GM21717 (cell line): ENCODE measurements around the gene U2AF1L4.
"Not testable (repeated sequence)": the region's sequence is repeated elsewhere in the genome, so short reads cannot be mapped to it uniquely, and the experiment has no call there.

Experiments
- ATAC-seq: cut with Tn5 transposase; IDR thresholded peaks from one replicate; pipeline ENCODE4 v1.9.1; 2021; ENCODE audit warnings: mild to moderate bottlenecking, moderate library complexity; ENCODE audit not compliant: unreplicated experiment

U2AF1L4 gene

GRCh38 chr19:35727956-35728706 is 17.1 kb downstream of the U2AF1L4 start:
- no peak for ATAC-seq

GRCh38 chr19:35727053-35727955 is 17.9 kb downstream of the U2AF1L4 start:
- no peak for ATAC-seq

GRCh38 chr19:35725216-35725861 is 19.9 kb downstream of the U2AF1L4 start:
- ATAC-seq, result no peak

- no peak for ATAC-seq
Observed at GRCh38 chr19:35724560-35724959, 20.7 kb downstream of the U2AF1L4 start.

GRCh38 chr19:35724132-35724531 is 21.1 kb downstream of the U2AF1L4 start:
- ATAC-seq, result not testable (repeated sequence)

- no peak for ATAC-seq
Observed at GRCh38 chr19:35723671-35724070, 21.5 kb downstream of the U2AF1L4 start.

GRCh38 chr19:35722897-35723296 is 22.3 kb downstream of the U2AF1L4 start:
- no peak for ATAC-seq

GRCh38 chr19:35722461-35722860 is 22.8 kb downstream of the U2AF1L4 start:
- ATAC-seq, result no peak

- no peak for ATAC-seq
Observed at GRCh38 chr19:35721374-35721773, 23.8 kb downstream of the U2AF1L4 start.

GRCh38 chr19:35720648-35721047 is 24.6 kb downstream of the U2AF1L4 start:
- no peak for ATAC-seq

GRCh38 chr19:35720163-35720524 is 25.1 kb downstream of the U2AF1L4 start:
- ATAC-seq, result no peak

- no peak for ATAC-seq
Observed at GRCh38 chr19:35719402-35720162, 25.6 kb downstream of the U2AF1L4 start.

- ATAC-seq, result no peak
Observed at GRCh38 chr19:35718345-35719041, 26.7 kb downstream of the U2AF1L4 start.

GRCh38 chr19:35717665-35718344 is 27.4 kb downstream of the U2AF1L4 start, which contains the start of gene KMT2B:
KMT2B (plus strand) TSS chr19:35718003; CDS start chr19:35718019, 16 bp downstream.
- ATAC-seq, result no peak

- ATAC-seq, result peak; percentile 49
Observed at GRCh38 chr19:35716801-35717664, 28.2 kb downstream of the U2AF1L4 start.

GRCh38 chr19:35715981-35716800 is 29.0 kb downstream of the U2AF1L4 start:
- no peak for ATAC-seq

GRCh38 chr19:35715355-35715809 is 29.8 kb downstream of the U2AF1L4 start:
- no peak for ATAC-seq
